AG09319 (cell line): ENCODE measurements around the gene SUCO.

Experiments used
- DNase-seq: peaks from one replicate; pipeline ENCODE4 v3.0.0-alpha.2; 2010; ENCODE audit warnings: low read depth; ENCODE audit errors: extremely low read depth
- CTCF ChIP-seq: IDR thresholded peaks from 2 replicates; pipeline ENCODE4 v1.5.1; 2011; ENCODE audit warnings: low read depth, mild to moderate bottlenecking, inconsistent platforms, low read length, moderate library complexity

SUCO gene

GRCh38 chr1:172646653-172647052, 113.7 kb downstream of the SUCO start:
- TF ChIP-seq CTCF = no peak
- DNase-seq = no peak

DNA sequence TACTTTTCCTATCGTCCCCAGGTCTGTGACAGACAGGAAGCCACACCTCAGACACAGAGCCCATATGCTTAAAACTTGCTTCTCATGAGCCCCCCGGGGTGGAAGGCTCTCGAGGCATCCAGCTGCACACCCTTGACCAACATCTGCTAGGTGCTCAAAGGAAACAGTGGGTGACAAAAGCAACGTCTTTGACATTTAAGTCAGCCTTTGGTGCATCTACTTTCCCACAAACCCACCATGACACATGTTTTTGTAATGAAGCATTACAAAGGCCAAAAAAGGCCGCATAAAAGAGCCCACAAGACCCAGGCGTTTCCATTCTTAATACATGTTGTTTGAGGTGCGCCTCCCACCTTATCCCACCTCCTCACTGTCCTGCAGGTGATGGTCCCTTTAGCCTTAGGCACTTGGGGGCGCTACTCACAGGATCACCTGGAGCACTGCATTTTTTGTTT, 114.2 kb downstream of the SUCO start:
- no peak for DNase-seq
- no peak for TF ChIP-seq CTCF

GRCh38 chr1:172647987-172648386, 115.0 kb downstream of the SUCO start:
- no peak for TF ChIP-seq CTCF
- DNase-seq = no peak

- TF ChIP-seq CTCF = no peak
- no peak for DNase-seq
Measured at GRCh38 chr1:172650474-172651193, 117.7 kb downstream of the SUCO start.

DNA sequence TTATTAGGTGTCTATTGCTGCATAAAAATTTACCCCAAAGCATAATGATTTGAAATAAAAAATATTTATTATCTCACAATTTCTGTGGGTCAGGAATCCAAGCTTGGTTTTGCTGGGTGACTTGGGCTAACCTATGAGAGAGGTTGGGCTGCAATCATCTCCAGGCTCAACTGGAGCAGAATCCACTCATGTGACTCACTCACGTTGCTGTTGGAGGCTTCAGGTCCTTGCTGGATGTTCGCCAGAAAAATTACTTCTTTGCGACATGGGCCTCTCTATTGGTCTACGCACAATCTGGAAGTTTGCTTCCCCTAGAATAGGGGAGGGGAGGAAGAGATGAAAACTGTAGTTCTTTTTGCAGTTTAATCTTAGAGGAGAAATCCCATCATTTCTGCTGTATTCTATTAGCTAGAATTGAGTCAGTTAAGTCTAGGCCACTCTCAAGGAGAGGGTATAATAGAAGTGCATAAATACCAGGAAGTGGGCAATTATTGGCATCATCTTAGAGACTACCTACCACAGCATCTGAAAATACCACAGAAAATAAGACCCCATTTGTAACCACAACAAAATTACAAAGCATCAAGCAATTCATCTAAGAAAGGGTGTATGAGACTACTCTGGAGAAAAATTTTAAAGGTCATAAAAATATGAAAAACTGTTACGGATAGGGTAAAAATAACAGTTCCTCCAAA, 120.2 kb downstream of the SUCO start:
- no peak for DNase-seq
- TF ChIP-seq CTCF = no peak

GRCh38 chr1:172654535-172654934, 121.6 kb downstream of the SUCO start:
- no peak for DNase-seq
- no peak for TF ChIP-seq CTCF

GRCh38 chr1:172656576-172656975, 123.6 kb downstream of the SUCO start:
- no peak for DNase-seq
- no peak for TF ChIP-seq CTCF
